Heart left ventricle (tissue), 13 donors: ENCODE data around the gene ZEB2.

Experiments used
- POLR2A ChIP-seq, 2 donors: fragments of 450-650 bp; IDR thresholded peaks; one replicate each; pipeline ENCODE4 v1.6.1; 2017; ENCODE audit warnings: antibody characterized with exemption in 2 of 2, mild to moderate bottlenecking in 2 of 2, moderate library complexity in 2 of 2
- TF ChIP-seq, protein P1 (sequence below), 12 donors: fragments of 200-600 bp; sonication (generic) in 4 of 12; IDR thresholded peaks; one replicate each; pipeline versions ENCODE4 v1.5.0 to v1.8.0; 2018 to 2022; ENCODE audit warnings: antibody characterized with exemption in 12 of 12, mild to moderate bottlenecking in 5 of 12
- donor health status: ischemic (EF 13 %, LVEDD 7.1; RV severe dilation, severe dysfunction).
- donor health status: DM: no; HTN: yes; CAD: no.
- donor health status: DM: no; HTN: no; CAD: no.
- donor health status: ischemic (EF 25% LVEDD 6.9; RV normal size, moderate dysfunction).
- donor health status: ischemic (EF 25% LVEDD 5.7; RV mildly dilated, moderate dysfunction).
- donor health status: ischemic (EF 35%, LVEDD 5.7; RV mildly dilated, moderate dysfunction).
- donor health status: nonischemic (EF 11% LVEDD 7.7; RV severe dilation, severe dysfunction).
- donor health status: DM: yes; HTN: yes; CAD: no.
- donor health status: PGD.
- donor health status: ischemic (EF 29% LVEDD 5.4; RV normal size, mild dysfunction).
- donor health status: nonischemic (EF 23%, LVEDD 6.1; RV moderate dilation, normal function).

DNA sequence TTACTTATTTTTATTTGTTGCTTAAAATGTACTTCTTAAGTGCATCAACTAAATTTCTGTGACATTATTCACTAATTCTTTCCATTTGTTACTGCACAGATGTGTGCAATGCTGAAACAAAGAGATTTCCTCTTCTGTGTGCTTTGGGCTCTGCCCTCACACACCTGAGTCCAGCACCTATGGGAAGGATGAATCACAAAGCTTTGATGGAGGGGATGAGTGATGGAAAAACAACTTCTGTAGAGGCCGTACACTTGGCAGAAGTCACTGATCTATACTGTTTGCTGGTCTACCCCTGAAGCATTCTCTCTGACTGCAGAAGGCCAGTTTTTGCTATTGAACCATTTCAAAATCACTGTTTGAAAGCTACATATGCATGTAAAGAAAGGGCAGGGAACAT lies 178.4 kb downstream of the ZEB2 start:
- no peak for TF ChIP-seq POLR2A (IDR thresholded peaks at IDR 0.05)
- TF ChIP-seq, protein P1, sequence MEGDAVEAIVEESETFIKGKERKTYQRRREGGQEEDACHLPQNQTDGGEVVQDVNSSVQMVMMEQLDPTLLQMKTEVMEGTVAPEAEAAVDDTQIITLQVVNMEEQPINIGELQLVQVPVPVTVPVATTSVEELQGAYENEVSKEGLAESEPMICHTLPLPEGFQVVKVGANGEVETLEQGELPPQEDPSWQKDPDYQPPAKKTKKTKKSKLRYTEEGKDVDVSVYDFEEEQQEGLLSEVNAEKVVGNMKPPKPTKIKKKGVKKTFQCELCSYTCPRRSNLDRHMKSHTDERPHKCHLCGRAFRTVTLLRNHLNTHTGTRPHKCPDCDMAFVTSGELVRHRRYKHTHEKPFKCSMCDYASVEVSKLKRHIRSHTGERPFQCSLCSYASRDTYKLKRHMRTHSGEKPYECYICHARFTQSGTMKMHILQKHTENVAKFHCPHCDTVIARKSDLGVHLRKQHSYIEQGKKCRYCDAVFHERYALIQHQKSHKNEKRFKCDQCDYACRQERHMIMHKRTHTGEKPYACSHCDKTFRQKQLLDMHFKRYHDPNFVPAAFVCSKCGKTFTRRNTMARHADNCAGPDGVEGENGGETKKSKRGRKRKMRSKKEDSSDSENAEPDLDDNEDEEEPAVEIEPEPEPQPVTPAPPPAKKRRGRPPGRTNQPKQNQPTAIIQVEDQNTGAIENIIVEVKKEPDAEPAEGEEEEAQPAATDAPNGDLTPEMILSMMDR (IDR thresholded peaks at IDR 0.05) = no peak
